ENCODE data around the gene PRSS50.

Gene PRSS50

GRCh38 chr3:46670000-46670890, 47.4 kb downstream of the PRSS50 start:
- DNase-seq (ENCODE audit: low read depth in 2 of 2): no peak

DNA sequence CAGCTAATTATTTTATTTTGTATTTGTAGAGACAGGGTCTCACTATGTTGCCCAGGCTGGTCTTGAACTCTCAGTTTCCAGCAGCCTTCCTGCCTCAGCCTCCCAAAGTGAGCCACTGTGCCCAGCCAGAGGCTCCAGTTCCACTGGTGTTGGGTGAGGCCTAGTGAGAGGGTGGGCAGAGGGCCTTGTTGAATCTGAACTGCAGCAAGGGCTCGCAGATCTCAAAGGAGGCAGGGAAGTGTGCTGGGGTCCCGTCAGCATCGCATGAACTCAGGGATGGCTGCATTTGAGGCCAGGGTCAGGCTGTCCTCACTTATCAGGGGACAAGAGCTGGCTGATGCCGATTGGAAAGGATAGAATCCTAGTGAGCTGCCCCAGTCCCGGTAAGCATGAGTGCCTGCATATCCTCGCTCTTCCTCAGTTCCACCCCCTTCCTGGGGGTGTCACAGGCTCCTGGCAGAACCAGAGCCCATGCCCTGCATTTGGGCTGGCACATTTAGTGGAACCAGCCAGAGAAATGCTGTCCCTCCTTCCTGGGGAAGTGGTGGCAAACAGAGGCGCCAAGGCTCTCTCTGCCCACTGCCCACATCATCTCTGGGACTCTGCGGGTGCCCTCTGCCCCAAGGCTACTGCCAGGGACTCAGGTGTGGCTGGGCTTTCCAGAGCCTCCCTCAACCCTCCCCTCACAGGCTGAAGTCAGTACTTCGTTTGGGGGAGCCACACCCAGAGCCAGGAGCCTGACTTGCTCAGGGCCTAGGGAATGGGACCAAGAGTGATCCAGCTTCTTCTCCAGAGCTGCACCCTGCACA, 48.3 kb downstream of the PRSS50 start:
- DNase-seq (ENCODE audit: low read depth in 2 of 2): no peak

DNA sequence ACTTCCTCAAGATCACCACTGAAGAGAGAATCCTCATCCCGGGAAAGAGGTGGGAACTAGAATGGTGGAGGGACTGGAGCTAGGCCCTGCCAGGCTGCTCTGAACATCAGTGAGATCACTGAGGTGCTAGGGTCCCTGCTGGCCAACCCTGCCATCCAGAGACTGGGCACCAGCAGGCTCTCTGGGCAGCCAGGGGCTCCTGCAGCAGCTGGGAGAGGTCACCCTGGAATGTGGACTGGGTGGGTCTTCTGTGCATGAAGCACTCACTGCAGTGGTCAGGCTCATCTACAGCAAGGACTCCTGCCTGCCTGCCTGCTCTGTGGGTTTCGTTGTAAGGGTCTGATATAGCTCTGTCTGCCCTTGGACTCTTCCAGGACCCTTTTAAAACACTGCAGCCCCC, 49.1 kb downstream of the PRSS50 start:
- no peak for DNase-seq (ENCODE audit: low read depth in 2 of 2)

- DNase-seq (ENCODE audit: low read depth in 2 of 2): no peak
Observed at GRCh38 chr3:46668116-46668515, 49.6 kb downstream of the PRSS50 start.

GRCh38 chr3:46667657-46668056, 50.0 kb downstream of the PRSS50 start:
- no peak for DNase-seq (ENCODE audit: low read depth in 2 of 2)

GRCh38 chr3:46667061-46667621, 50.5 kb downstream of the PRSS50 start:
- no peak for DNase-seq (ENCODE audit: low read depth in 2 of 2)

DNA sequence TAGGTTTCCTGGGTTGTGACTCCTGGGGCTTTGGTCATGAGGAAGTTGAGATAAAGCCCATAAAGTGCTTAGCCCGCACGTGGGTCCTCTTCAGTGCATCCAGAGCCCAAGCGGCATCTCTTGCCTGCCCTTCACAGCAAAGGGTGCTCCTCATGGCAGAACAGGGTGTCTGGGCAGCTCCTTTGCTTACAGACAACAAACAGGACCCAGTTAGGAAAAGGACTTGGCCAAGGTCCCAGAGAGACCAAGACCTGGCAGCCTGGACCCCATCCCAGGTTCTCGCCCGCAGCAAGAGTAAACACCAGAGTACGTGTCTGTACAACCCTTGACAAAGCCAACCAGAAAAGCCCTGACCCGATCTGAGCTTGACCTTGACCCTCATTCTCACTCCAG, 51.2 kb downstream of the PRSS50 start:
- no peak for DNase-seq (ENCODE audit: low read depth in 2 of 2)

GRCh38 chr3:46665763-46666452, 51.8 kb downstream of the PRSS50 start:
- no peak for DNase-seq (ENCODE audit: low read depth in 2 of 2)

DNA sequence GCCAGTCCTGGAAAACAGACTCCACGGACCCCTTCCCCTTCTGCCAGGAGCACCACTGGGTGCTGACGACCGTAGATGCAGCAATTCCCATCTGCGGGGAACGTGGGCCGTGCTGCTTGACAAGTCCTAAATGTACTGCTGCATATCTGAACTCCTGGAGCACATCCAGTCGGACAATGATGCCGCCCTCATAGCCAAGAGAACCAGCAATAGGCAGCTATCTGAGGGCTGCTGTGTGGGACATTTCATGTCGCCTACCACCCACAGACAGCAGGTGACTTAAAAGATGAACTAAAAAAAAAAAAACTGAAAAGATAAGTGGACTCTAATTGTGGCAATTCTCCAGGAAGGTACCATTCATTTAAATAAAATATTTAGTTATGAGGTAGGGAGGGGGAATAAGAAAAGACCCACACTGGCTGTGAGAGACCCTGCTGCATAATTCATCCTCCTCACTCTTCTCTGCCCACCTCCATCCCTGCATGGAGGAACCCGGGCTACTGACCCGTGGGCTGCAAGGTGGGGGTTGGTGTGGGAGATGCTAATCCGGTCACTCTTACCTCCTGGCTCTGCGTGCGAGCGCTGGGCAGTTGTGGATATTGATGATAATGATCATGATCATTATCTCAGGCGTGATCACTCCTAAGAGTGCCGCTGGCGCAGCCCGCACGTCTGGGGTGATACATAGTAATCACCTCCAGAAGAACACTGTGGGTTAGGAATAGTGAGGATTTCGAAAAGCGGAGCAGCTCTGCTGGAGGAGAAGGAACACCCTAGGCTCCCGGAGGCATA, 52.5 kb downstream of the PRSS50 start:
- no peak for DNase-seq (ENCODE audit: low read depth in 2 of 2)

DNA sequence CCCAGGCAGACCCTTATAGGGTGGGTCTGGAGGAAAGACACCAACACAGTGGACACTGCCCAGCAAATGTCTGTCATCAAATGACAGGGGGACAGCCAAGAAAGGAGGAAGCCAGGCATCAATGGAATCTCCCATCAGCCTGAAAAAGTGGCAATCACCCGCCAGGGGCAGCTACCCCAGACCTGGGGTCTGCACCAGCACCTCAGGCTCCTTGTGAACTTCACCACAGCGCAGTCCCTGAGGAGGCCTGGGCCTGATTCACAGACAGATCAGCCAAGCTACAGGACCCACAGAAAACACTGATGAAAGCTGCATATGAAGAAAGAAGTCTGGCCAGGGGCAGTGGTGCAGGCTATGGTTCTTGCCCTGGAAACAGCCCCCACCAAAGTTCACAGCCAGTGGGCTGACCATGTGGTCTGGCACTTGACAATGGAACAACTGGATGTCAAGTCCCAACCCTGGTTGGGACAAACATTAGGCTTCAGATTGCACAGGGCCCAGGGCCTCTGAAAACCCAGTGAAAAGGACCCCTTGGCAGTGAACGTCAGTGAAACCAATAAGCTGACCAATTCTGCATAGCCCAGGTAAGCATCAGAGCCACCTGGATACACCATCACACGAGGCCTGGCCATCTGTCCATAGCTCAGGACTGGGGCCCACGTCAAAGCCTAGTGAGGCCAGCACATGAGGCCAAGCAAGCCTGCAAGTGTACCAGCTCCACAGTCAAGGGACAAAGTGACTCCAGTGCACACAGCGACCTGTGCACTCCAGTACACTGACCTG, 53.3 kb downstream of the PRSS50 start:
- no peak for DNase-seq (ENCODE audit: low read depth in 2 of 2)

DNA sequence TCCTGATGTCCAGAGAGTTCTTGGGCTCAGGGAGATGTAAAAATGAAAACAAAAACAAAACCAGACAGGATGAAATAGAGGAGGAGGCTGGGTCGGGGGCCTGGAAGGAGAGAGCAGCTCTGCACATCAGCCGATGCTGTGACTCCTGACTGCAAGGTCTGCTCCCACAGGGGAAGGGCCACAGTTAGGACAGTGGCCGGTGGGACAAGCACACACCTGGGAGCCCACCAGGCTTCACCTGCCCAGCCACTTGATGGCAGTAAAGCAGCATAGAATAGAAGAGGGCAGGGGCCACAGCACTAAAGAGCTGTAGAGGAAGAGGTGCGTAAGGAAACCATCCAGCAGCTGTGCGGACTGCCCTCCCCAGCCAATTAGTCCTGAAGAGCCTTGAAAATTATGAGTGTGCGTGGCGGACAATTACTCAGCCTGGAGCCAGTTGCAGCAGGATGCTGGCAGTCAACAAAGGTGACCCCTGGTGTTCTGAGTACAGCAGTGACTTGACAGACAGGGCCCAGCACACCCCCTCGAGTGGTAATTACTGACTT, 54.0 kb downstream of the PRSS50 start:
- DNase-seq (ENCODE audit: low read depth in 2 of 2): no peak

GRCh38 chr3:46662771-46663551, 54.7 kb downstream of the PRSS50 start:
- DNase-seq (ENCODE audit: low read depth in 2 of 2): no peak

All from stimulated activated CD4-positive, alpha-beta T cell treated with anti-CD3 and anti-CD28 coated beads, Interleukin-1b, Interleukin-23, amount 100 ng/mL, for 1 hour (primary cell).